Activated CD4-positive, alpha-beta T cell treated with anti-CD3 and anti-CD28 coated beads, Interleukin-2, amount 50 U/mL, for 48 hours (primary cell): ENCODE data around the gene TNIK.

Experiments
- DNase-seq, 2 experiments: peaks; one replicate each; pipeline ENCODE4 v3.0.0-alpha.2; 2020

Gene TNIK

GRCh38 chr3:171335559-171335958 is 124.6 kb downstream of the TNIK start:
- DNase-seq: no peak

- no peak for DNase-seq
These were observed 125.8 kb downstream of the TNIK start for GRCh38 chr3:171334465-171334811.

- no peak for DNase-seq
These were observed 126.3 kb downstream of the TNIK start for GRCh38 chr3:171333784-171334464.

GRCh38 chr3:171330938-171331337 is 129.3 kb downstream of the TNIK start:
- no peak for DNase-seq

GRCh38 chr3:171329746-171330145 is 130.5 kb downstream of the TNIK start:
- DNase-seq: no peak

- peak; percentile 11 to 36 for DNase-seq
These were observed 131.7 kb downstream of the TNIK start for GRCh38 chr3:171328419-171329082.

GRCh38 chr3:171327441-171328174 is 132.6 kb downstream of the TNIK start:
- no peak for DNase-seq

GRCh38 chr3:171326717-171327440 is 133.3 kb downstream of the TNIK start:
- DNase-seq: no peak

GRCh38 chr3:171323938-171324536 is 136.2 kb downstream of the TNIK start:
- DNase-seq: no peak

- no peak for DNase-seq
These were observed 138.4 kb downstream of the TNIK start for GRCh38 chr3:171321559-171322360.

GRCh38 chr3:171320750-171321558 is 139.3 kb downstream of the TNIK start:
- no peak for DNase-seq

- no peak for DNase-seq
These were observed 143.0 kb downstream of the TNIK start for GRCh38 chr3:171317171-171317570.

GRCh38 chr3:171315919-171316318 is 144.3 kb downstream of the TNIK start:
- no peak for DNase-seq

GRCh38 chr3:171315101-171315500 is 145.1 kb downstream of the TNIK start:
- no peak for DNase-seq

GRCh38 chr3:171314341-171314740 is 145.9 kb downstream of the TNIK start:
- no peak for DNase-seq

GRCh38 chr3:171313702-171314101 is 146.5 kb downstream of the TNIK start:
- DNase-seq: no peak

- no peak for DNase-seq
These were observed 147.5 kb downstream of the TNIK start for GRCh38 chr3:171312741-171313140.

- DNase-seq: no peak
These were observed 148.4 kb downstream of the TNIK start for GRCh38 chr3:171311784-171312183.

- DNase-seq: no peak
These were observed 150.3 kb downstream of the TNIK start for GRCh38 chr3:171309906-171310359.

GRCh38 chr3:171307988-171308387 is 152.2 kb downstream of the TNIK start:
- no peak for DNase-seq

GRCh38 chr3:171307046-171307585 is 153.1 kb downstream of the TNIK start:
- no peak for DNase-seq
